Stimulated activated CD8-positive, alpha-beta memory T cell treated with anti-CD3 and anti-CD28 coated beads, Interleukin-12 subunit alpha, Interleukin-12 subunit beta, amount 100 ng/mL, for 1 hour (primary cell): Measurements from ENCODE around the gene STK10.
"Not testable (repeated sequence)": the region's sequence is repeated elsewhere in the genome, so short reads cannot be mapped to it uniquely, and the experiment has no call there.

Source experiments
- DNase-seq: peaks from one replicate; pipeline ENCODE4 v3.0.0-alpha.2; 2020; ENCODE audit warnings: low read depth

STK10 gene

DNA sequence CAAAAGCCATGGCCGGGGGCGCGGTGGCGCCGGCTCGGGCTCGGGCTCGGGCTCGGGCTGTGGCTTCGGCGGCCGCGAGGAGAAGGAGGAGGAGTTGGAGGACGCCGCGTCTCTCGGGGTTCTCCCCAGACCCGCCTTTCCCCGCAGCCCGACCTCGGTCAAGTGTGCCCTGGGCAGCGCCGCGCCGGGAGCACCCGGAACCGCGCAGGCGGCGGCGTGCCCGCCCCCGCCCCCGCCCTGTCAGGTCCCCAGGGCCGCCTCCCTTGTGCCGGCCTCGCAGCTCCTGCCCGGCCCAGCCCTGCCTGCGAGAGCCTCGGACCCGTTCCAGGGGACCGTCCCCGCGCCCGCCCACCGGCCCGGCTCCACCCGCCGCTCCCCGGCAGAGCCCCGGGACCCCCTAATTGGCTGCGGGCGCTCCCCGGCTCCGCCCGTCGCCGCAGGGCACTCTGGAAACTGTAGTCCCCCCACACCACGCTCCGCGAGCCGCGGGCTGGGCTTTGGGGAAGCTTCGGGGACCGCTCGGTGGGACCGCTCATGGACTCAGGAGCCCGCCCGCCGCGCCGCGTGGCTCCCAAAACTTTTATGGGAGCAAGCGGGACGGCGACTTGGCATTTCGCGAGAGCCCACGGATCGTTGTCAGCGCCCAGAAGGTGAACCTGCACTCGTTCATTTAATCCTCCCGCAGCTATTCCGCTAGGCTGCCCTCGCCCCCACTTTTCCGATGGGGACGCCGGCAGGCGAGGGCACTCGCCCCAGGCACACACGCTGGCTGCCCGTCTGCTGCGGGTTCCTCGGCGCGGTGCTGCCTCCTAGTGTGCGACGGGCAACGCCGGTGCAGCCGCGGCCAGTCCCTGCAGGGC, at the start of gene STK10:
TSS of gene STK10 (minus strand) at position 192 of the 860 bp plus-strand sequence. CDS start at position 10, 182 bp downstream.
- peak; percentile 84 for DNase-seq

- no peak for DNase-seq
These were observed 48.1 kb upstream of the STK10 start for GRCh38 chr5:172235827-172236736.

GRCh38 chr5:172235132-172235780, 47.2 kb upstream of the STK10 start:
- no peak for DNase-seq

GRCh38 chr5:172234031-172234430, 46.0 kb upstream of the STK10 start:
- DNase-seq = no peak

DNA sequence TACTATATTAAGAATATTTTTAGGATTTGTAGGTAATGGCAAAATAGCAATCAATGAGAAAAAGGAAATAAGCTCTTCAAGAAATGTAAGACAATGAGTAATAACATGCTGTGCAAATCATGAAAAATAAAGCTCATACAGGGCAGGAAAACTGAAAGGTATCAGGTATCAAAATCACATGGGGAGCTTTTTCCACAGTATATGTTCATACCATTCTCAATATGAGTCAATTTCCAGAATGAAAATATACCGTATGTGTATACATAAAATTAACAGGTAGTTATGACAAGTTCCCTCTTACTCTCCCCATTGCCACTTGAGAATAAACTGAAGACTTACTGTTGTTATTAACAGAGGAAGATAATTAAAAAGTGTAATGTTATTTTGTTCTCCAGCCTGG, 41.9 kb upstream of the STK10 start:
- no peak for DNase-seq

GRCh38 chr5:172224996-172225395, 37.0 kb upstream of the STK10 start:
- no peak for DNase-seq

GRCh38 chr5:172223901-172224873, 36.2 kb upstream of the STK10 start:
- DNase-seq = no peak

- DNase-seq = no peak
These were observed 31.3 kb upstream of the STK10 start for GRCh38 chr5:172219296-172219695.

DNA sequence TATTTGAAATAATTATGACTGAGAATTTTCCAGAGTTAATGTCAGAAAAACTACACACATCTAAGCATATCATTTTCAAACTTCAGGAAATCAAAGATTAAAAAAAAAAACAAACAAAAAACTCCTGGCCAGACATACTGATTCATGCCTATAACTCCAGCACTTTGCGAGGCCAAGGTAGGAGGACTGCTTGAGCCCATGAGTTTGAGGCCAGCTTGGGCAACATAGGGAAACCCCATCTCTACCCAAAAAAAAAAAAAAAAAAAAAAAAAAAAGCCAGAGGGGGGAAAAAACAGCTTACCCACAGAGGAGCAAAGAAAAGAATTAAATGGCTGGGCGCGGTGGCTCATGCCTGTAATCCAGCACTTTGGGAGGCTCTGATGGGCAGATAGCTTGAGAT, 28.3 kb upstream of the STK10 start:
- DNase-seq = no peak

DNA sequence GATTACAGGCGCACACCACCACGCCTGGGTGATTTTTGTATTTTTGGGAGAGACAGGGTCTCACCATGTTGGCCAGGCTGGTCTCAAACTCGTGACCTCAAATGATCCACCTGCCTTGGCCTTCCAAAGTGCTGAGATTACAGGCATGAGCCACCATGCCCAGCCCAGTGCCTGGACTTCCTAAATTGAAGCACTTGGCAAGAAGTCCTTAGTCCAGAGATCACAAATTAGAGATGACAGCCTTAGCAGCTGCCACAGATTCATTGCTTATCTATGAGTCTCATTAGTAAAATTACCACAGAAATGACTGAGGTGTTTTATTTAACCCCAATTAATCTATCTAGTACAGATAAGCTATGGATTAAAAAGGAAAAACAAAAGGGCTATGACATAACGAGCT, 25.1 kb upstream of the STK10 start:
- DNase-seq = no peak

GRCh38 chr5:172211676-172212075, 23.7 kb upstream of the STK10 start:
- DNase-seq = no peak

GRCh38 chr5:172209714-172210113, 21.7 kb upstream of the STK10 start:
- no peak for DNase-seq

DNA sequence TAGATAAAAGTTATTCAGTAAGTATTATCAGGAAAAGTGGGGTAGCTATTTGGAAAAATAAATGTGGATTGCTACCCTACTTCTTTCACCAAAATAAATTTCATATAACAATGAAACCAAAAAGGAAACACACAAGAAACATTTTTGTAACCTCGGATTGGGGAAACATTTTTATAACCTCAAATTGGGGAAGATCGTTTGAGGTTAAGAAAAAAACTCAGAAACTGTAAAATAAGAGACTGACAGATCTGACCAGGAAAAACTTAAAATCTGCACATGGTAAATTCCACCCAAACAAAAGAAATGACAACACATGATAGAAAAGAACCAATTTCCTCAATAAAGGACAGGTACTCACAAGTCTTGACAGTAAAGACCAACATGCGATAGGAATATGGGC, 19.5 kb upstream of the STK10 start:
- no peak for DNase-seq

- DNase-seq = not testable (repeated sequence)
These were observed 18.0 kb upstream of the STK10 start for GRCh38 chr5:172205984-172206383.

- no peak for DNase-seq
These were observed 12.5 kb upstream of the STK10 start for GRCh38 chr5:172200476-172200875.

DNA sequence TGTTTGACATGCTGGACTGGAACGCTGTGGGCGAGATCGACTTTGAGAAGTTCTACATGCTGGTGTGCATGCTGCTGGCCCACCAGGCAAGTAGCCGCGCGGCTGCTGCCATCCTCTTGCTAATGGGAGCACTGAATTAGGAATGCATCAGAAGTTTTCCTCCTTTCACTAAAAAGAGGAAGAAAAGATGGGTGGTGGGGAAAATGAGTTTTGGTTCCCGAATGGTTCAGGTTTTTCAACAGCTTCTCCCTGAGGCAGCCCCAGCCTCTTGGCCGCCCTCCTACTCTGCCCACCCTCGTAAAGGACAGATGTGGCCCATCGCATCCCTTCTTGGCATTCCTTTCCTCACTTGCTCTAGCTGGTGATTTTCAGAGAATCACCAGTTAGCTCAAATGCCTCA, 11.4 kb upstream of the STK10 start:
- DNase-seq = no peak

GRCh38 chr5:172197775-172198174, 9.8 kb upstream of the STK10 start:
- not testable (repeated sequence) for DNase-seq

- DNase-seq = no peak
These were observed 7.2 kb upstream of the STK10 start for GRCh38 chr5:172194985-172195774.

- DNase-seq = no peak
These were observed 5.8 kb upstream of the STK10 start, which contains the start of gene EFCAB9 for GRCh38 chr5:172193872-172194271. EFCAB9 (plus strand) TSS chr5:172194172; CDS start chr5:172194173, 1 bp downstream.

DNA sequence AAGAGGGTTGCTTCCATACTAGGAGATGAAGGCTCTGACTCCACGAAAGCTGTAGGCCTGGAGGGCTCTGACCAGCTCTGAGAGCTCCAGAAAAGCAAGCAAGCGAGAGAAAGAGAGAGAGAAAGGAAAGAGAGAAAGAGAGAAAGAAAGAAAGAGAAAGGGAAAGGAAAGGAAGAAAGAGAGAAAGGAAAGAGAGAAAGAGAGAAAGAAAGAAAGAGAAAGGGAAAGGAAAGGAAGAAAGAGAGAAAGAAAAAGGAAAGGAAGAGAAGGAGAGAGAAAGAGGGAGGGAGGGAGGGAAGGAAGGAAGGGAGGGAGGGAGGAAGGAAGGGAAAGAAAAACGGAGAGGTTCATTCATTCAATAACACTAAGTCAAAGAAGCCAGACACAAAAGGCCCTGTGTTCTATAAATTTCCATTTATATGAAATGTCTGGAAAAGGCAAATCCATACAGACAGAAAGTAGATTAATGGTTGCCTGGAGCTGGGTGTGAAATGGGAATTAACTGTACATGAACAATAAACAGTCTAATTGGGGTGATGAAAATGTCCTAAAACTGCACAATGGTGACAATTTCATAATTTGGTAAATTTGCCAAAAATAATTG, 1.8 kb upstream of the STK10 start:
- DNase-seq = no peak
